Measurements from ENCODE around the gene POLG.

DNA sequence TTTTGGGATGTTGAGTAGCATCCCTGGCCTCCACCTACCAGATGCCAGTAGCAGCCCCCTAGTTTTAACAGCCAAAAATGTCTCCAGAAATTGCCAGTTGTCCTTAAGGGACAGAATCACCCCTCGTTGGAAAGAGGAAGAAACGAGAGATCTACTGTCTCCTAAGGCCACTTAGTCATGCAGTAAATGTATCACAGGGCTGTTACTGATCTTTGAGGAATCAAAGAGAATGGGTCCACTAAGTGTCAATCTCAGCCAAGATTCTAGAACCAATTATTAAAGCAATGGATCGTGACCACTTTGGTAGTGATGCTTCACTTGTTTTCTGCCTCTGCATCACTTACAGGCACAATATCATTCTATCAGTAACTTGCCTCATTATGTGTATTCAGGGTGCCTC is 26.4 kb downstream of the POLG start:
- TF ChIP-seq JUND (IDR thresholded peaks at IDR 0.05) (no peak), MXI1 (IDR thresholded peaks at IDR 0.05; ENCODE audit: low read depth, low read length) (no peak), POLR2AphosphoS5 (IDR thresholded peaks at IDR 0.05; ENCODE audit: low read depth, low read length) (no peak), GABPA (IDR thresholded peaks at IDR 0.05; ENCODE audit: low read depth) (no peak), RFX5 (IDR thresholded peaks at IDR 0.05; ENCODE audit: low read length) (no peak), CHD2 (IDR thresholded peaks at IDR 0.05; ENCODE audit: low read length, partially characterized antibody) (no peak), RAD21 (IDR thresholded peaks at IDR 0.05; ENCODE audit: low read length) (no peak), TEAD4 (IDR thresholded peaks at IDR 0.05; ENCODE audit: borderline replicate concordance, insufficient read depth) (no peak), NFIC (IDR thresholded peaks at IDR 0.05; ENCODE audit: borderline replicate concordance) (no peak), ELF1 (IDR thresholded peaks at IDR 0.05) (no peak)
- TF ChIP-seq, protein P1, sequence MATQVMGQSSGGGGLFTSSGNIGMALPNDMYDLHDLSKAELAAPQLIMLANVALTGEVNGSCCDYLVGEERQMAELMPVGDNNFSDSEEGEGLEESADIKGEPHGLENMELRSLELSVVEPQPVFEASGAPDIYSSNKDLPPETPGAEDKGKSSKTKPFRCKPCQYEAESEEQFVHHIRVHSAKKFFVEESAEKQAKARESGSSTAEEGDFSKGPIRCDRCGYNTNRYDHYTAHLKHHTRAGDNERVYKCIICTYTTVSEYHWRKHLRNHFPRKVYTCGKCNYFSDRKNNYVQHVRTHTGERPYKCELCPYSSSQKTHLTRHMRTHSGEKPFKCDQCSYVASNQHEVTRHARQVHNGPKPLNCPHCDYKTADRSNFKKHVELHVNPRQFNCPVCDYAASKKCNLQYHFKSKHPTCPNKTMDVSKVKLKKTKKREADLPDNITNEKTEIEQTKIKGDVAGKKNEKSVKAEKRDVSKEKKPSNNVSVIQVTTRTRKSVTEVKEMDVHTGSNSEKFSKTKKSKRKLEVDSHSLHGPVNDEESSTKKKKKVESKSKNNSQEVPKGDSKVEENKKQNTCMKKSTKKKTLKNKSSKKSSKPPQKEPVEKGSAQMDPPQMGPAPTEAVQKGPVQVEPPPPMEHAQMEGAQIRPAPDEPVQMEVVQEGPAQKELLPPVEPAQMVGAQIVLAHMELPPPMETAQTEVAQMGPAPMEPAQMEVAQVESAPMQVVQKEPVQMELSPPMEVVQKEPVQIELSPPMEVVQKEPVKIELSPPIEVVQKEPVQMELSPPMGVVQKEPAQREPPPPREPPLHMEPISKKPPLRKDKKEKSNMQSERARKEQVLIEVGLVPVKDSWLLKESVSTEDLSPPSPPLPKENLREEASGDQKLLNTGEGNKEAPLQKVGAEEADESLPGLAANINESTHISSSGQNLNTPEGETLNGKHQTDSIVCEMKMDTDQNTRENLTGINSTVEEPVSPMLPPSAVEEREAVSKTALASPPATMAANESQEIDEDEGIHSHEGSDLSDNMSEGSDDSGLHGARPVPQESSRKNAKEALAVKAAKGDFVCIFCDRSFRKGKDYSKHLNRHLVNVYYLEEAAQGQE (IDR thresholded peaks at IDR 0.05; ENCODE audit: low read depth, low read length): no peak
- TF ChIP-seq, protein P2, sequence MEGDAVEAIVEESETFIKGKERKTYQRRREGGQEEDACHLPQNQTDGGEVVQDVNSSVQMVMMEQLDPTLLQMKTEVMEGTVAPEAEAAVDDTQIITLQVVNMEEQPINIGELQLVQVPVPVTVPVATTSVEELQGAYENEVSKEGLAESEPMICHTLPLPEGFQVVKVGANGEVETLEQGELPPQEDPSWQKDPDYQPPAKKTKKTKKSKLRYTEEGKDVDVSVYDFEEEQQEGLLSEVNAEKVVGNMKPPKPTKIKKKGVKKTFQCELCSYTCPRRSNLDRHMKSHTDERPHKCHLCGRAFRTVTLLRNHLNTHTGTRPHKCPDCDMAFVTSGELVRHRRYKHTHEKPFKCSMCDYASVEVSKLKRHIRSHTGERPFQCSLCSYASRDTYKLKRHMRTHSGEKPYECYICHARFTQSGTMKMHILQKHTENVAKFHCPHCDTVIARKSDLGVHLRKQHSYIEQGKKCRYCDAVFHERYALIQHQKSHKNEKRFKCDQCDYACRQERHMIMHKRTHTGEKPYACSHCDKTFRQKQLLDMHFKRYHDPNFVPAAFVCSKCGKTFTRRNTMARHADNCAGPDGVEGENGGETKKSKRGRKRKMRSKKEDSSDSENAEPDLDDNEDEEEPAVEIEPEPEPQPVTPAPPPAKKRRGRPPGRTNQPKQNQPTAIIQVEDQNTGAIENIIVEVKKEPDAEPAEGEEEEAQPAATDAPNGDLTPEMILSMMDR (IDR thresholded peaks at IDR 0.05): no peak
- TF ChIP-seq, protein P3, sequence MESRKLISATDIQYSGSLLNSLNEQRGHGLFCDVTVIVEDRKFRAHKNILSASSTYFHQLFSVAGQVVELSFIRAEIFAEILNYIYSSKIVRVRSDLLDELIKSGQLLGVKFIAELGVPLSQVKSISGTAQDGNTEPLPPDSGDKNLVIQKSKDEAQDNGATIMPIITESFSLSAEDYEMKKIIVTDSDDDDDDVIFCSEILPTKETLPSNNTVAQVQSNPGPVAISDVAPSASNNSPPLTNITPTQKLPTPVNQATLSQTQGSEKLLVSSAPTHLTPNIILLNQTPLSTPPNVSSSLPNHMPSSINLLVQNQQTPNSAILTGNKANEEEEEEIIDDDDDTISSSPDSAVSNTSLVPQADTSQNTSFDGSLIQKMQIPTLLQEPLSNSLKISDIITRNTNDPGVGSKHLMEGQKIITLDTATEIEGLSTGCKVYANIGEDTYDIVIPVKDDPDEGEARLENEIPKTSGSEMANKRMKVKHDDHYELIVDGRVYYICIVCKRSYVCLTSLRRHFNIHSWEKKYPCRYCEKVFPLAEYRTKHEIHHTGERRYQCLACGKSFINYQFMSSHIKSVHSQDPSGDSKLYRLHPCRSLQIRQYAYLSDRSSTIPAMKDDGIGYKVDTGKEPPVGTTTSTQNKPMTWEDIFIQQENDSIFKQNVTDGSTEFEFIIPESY (IDR thresholded peaks at IDR 0.05; ENCODE audit: borderline replicate concordance, low read depth): no peak

Measured in SK-N-SH (cell line).